ENCODE measurements around the gene CNTNAP5. TPM values are rescaled to one million over a fixed set of nuclear protein-coding genes. Genes with fewer than 3 reads are reported as not detected.

CNTNAP5 gene
- total RNA-seq, 1 experiment from 2014 or later: not detected

DNA sequence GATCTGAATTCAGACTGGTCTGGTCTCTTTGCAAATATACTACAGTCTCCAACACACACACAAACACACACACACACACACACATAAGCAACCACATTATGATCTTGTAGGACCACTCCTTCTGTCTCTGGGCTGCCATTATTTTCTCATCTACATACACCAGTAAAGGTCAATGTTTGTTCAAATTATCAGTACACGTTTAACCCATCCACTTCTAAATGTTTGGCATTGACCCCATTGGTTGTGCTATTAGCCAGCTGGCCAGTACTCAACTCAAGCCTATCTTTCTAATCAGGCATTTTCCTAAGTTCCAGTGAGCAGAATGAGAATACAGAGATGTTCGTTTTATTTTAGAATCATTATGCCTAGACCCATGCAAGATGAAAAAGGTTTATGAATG, 186.4 kb downstream of the CNTNAP5 start:
- BruUV-seq (replicated peaks): no TSS peak
- DNase-seq (ENCODE audit: low read depth, low spot score): no peak
- ATAC-seq: no peak
- Histone ChIP-seq H3K9me3 (ENCODE audit: control insufficient read depth, insufficient read depth, low read depth, low read length) (no peaks in the 10 kb centered on the region; the same call in 1 of the 2 replicates), H3K4me3 (ENCODE audit: low read depth in 2 of 2, low read length in 2 of 2) (no peak overlapping the region), H3K27me3 (ENCODE audit: control insufficient read depth, insufficient read depth, low read length) (no peaks in the 10 kb centered on the region), H3K4me1 (ENCODE audit: control insufficient read depth, insufficient read depth, low read length) (no peaks in the 10 kb centered on the region), H3K27ac (ENCODE audit: low read length) (no peak overlapping the region), H3K36me3 (ENCODE audit: control insufficient read depth, insufficient read depth, low read length) (no peaks in the 10 kb centered on the region)
- TF ChIP-seq TCF7L2 (IDR thresholded peaks at IDR 0.05; ENCODE audit: low read depth, low read length) (no peak), SIN3A (IDR thresholded peaks at IDR 0.05; ENCODE audit: borderline replicate concordance, insufficient read depth, low read depth, low read length) (no peak), POLR2AphosphoS5 (IDR thresholded peaks at IDR 0.05; ENCODE audit: low read depth, low read length) (no peak)
- TF ChIP-seq, protein P1, sequence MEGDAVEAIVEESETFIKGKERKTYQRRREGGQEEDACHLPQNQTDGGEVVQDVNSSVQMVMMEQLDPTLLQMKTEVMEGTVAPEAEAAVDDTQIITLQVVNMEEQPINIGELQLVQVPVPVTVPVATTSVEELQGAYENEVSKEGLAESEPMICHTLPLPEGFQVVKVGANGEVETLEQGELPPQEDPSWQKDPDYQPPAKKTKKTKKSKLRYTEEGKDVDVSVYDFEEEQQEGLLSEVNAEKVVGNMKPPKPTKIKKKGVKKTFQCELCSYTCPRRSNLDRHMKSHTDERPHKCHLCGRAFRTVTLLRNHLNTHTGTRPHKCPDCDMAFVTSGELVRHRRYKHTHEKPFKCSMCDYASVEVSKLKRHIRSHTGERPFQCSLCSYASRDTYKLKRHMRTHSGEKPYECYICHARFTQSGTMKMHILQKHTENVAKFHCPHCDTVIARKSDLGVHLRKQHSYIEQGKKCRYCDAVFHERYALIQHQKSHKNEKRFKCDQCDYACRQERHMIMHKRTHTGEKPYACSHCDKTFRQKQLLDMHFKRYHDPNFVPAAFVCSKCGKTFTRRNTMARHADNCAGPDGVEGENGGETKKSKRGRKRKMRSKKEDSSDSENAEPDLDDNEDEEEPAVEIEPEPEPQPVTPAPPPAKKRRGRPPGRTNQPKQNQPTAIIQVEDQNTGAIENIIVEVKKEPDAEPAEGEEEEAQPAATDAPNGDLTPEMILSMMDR (IDR thresholded peaks at IDR 0.05): no peak
- TF ChIP-seq, protein P2, sequence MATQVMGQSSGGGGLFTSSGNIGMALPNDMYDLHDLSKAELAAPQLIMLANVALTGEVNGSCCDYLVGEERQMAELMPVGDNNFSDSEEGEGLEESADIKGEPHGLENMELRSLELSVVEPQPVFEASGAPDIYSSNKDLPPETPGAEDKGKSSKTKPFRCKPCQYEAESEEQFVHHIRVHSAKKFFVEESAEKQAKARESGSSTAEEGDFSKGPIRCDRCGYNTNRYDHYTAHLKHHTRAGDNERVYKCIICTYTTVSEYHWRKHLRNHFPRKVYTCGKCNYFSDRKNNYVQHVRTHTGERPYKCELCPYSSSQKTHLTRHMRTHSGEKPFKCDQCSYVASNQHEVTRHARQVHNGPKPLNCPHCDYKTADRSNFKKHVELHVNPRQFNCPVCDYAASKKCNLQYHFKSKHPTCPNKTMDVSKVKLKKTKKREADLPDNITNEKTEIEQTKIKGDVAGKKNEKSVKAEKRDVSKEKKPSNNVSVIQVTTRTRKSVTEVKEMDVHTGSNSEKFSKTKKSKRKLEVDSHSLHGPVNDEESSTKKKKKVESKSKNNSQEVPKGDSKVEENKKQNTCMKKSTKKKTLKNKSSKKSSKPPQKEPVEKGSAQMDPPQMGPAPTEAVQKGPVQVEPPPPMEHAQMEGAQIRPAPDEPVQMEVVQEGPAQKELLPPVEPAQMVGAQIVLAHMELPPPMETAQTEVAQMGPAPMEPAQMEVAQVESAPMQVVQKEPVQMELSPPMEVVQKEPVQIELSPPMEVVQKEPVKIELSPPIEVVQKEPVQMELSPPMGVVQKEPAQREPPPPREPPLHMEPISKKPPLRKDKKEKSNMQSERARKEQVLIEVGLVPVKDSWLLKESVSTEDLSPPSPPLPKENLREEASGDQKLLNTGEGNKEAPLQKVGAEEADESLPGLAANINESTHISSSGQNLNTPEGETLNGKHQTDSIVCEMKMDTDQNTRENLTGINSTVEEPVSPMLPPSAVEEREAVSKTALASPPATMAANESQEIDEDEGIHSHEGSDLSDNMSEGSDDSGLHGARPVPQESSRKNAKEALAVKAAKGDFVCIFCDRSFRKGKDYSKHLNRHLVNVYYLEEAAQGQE (IDR thresholded peaks at IDR 0.05; ENCODE audit: insufficient read depth in 1 of 2, low read depth in 2 of 2, low read length in 1 of 2): no peak
- ChIA-PET CTCF (no interaction called here), POLR2A (no interaction called here)
- intact Hi-C loops (cut with micrococcal nuclease; ENCODE audit: unreplicated experiment): no loop called here
- in situ Hi-C loops (cut with HindIII; ENCODE audit: low pct_unique_long_range_greater_than_20kb, low sequenced_read_pairs): no loop called here

DNA sequence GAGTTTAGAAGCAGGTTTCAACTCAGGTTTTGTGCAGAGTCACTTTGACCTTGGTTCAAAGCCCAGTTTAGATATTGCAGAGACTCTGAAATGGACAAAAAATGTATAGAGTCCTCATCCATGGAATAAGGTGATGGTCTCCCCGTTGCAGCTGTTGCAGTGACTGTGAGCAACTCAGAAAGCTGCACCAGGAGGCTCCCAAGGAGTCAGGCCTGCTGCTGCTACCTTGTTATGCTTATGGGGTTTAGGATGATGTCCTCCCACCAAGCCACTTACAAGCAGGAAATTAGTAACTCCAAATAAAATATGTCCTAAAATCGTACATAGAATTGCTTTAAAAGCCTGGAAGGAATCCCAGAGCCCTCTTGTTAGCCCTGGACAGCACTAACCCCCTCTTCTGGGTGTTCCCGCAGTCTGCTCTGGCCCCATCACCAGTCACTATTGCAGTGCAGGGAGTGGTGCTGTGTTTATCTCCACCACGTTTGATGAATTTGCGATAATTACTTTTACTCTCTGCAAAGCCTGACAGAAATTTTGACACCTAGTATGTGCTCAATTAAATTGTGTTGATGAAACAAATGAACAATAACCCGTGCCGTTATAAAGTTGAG, 189.0 kb downstream of the CNTNAP5 start:
- ATAC-seq (no peak), DNase-seq (ENCODE audit: low read depth, low spot score) (no peak)
- in situ Hi-C loops (cut with HindIII; ENCODE audit: low pct_unique_long_range_greater_than_20kb, low sequenced_read_pairs) (no loop called here), intact Hi-C loops (cut with micrococcal nuclease; ENCODE audit: unreplicated experiment) (no loop called here)
- Histone ChIP-seq H3K4me1 (ENCODE audit: control insufficient read depth, insufficient read depth, low read length) (no peaks in the 10 kb centered on the region), H3K9me3 (ENCODE audit: control insufficient read depth, insufficient read depth, low read depth, low read length) (no peaks in the 10 kb centered on the region), H3K27me3 (ENCODE audit: control insufficient read depth, insufficient read depth, low read length) (no peaks in the 10 kb centered on the region), H3K4me3 (ENCODE audit: low read depth in 2 of 2, low read length in 2 of 2) (no peak overlapping the region), H3K36me3 (ENCODE audit: control insufficient read depth, insufficient read depth, low read length) (no peaks in the 10 kb centered on the region), H3K27ac (ENCODE audit: low read length) (no peak overlapping the region)
- CTCF ChIA-PET: no interaction called here
- TF ChIP-seq POLR2AphosphoS5 (IDR thresholded peaks at IDR 0.05; ENCODE audit: low read depth, low read length) (no peak), TCF7L2 (IDR thresholded peaks at IDR 0.05; ENCODE audit: low read depth, low read length) (no peak), SIN3A (IDR thresholded peaks at IDR 0.05; ENCODE audit: borderline replicate concordance, insufficient read depth, low read depth, low read length) (no peak)
- TF ChIP-seq, protein P1 (IDR thresholded peaks at IDR 0.05): no peak
- TF ChIP-seq, protein P2 (IDR thresholded peaks at IDR 0.05; ENCODE audit: insufficient read depth in 1 of 2, low read depth in 2 of 2, low read length in 1 of 2): no peak
- POLR2A ChIA-PET: no interaction called here
- no TSS peak for BruUV-seq (replicated peaks)
